HUES48 (cell line): ENCODE measurements around the gene ZNF106.

Experiments
- H3K27ac ChIP-seq: one replicate; pipeline ENCODE4 v1.7.0; 2013; ENCODE audit warnings: low read depth, low read length, inconsistent platforms
- H3K27me3 ChIP-seq: 2 replicates; pipeline ENCODE4 v1.6.1; 2013; ENCODE audit warnings: mild to moderate bottlenecking, low read length; ENCODE audit not compliant: control insufficient read depth, insufficient read depth
- H3K36me3 ChIP-seq: 2 replicates; pipeline ENCODE4 v1.6.1; 2013; ENCODE audit warnings: low read length; ENCODE audit not compliant: control insufficient read depth, insufficient read depth
- H3K4me1 ChIP-seq: 2 replicates; pipeline ENCODE4 v1.6.1; 2013; ENCODE audit warnings: mild to moderate bottlenecking, low read length; ENCODE audit not compliant: control insufficient read depth, insufficient read depth
- H3K4me3 ChIP-seq: 2 replicates; pipeline ENCODE4 v1.5.1; 2013; ENCODE audit warnings: mild to moderate bottlenecking, low read depth, low read length
- H3K9ac ChIP-seq: 2 replicates; pipeline ENCODE4 v1.6.1; 2013; ENCODE audit warnings: mild to moderate bottlenecking, low read depth, low read length, moderate library complexity
- H3K9me3 ChIP-seq: 2 replicates; pipeline ENCODE4 v1.6.1; 2013; ENCODE audit warnings: low read length; ENCODE audit not compliant: control insufficient read depth, insufficient read depth

Gene ZNF106

DNA sequence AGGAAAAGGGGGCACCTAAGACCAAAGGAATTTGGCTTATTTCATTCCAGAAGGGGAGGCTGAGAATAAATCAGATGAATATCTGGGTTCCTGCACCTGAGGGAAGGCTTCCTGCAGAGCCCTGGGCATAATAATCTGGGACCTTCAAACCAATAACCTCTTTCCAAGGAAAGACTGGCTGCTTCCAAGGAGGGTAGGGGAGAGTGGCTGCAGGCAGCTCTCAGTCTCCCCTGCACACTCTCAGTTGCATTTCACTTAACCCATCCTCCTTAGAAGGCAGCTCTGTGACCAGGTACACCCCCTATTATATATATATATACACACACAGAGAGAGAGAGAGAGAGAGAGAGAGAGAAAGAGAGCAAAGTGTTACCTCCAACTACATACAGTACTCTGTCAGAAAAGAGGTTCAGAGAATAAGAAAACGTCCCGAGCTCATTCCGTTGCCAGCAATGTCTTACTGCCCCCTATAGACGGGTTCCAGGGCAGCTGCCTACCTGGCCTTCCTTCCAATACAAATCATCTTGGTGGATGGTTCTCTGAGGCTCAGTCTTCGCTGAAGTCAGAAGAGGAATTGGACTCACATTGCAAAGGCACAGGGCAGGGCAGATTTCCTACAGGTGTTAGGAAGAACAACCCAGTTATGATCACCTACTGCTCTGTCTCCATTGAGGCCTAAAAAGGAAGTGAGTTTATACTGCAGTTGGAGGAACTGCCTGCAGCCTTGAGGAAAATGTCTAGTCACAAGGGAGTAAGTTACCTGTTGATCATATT lies 105.5 kb downstream of the ZNF106 start:
- H3K4me3 ChIP-seq, result no peak overlapping the region
- no peaks in the 10 kb centered on the region for H3K27me3 ChIP-seq
- peaks cover 13% of the 10 kb centered on the region for H3K4me1 ChIP-seq
- no peaks in the 10 kb centered on the region for H3K36me3 ChIP-seq
- H3K9ac ChIP-seq, result no peak overlapping the region
- H3K27ac ChIP-seq, result peak overlapping the region; percentile 14
- no peaks in the 10 kb centered on the region for H3K9me3 ChIP-seq

- no peaks in the 10 kb centered on the region for H3K36me3 ChIP-seq
- 0 out of 2 replicates have a peak overlapping the region, but pooled peaks have one; percentile 9 for H3K4me3 ChIP-seq
- peaks cover 13% of the 10 kb centered on the region for H3K4me1 ChIP-seq
- H3K27ac ChIP-seq, result peak overlapping the region; percentile 14
- peaks cover under 1% of the 10 kb centered on the region for H3K27me3 ChIP-seq
- H3K9ac ChIP-seq, result no peak overlapping the region
- no peaks in the 10 kb centered on the region for H3K9me3 ChIP-seq
These were observed 106.3 kb downstream of the ZNF106 start for GRCh38 chr15:42384597-42384996.

DNA sequence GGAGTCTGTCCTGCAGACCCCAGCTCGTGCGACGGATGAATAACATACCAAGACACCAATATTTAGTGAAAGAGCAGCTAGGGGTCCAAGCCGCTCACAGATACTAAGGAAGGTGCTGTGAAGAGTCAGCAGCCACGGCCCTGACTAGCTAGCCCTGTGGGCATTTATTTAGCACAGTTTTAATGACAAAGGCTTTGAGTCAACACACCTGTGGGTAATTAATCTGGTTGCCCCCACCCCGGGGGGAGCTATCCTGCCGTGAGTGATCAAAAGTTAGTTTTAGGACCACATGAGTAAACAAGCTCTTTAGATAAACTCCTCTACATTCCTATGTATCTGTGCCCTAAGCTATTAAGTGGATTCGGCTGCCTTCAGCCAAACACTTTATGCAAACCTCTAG lies 112.9 kb downstream of the ZNF106 start:
- peaks cover 15% of the 10 kb centered on the region for H3K27me3 ChIP-seq
- H3K9me3 ChIP-seq, result peaks cover 15% of the 10 kb centered on the region
- H3K27ac ChIP-seq, result no peak overlapping the region
- H3K9ac ChIP-seq, result no peak overlapping the region
- no peak overlapping the region for H3K4me3 ChIP-seq
- no peaks in the 10 kb centered on the region for H3K36me3 ChIP-seq
- no peaks in the 10 kb centered on the region for H3K4me1 ChIP-seq

- Histone ChIP-seq H3K27ac (no peak overlapping the region), H3K4me1 (no peaks in the 10 kb centered on the region), H3K27me3 (peaks cover 15% of the 10 kb centered on the region), H3K9ac (no peak overlapping the region), H3K9me3 (peaks cover 19% of the 10 kb centered on the region), H3K36me3 (no peaks in the 10 kb centered on the region), H3K4me3 (no peak overlapping the region)
These were observed 115.0 kb downstream of the ZNF106 start for GRCh38 chr15:42375941-42376340.

DNA sequence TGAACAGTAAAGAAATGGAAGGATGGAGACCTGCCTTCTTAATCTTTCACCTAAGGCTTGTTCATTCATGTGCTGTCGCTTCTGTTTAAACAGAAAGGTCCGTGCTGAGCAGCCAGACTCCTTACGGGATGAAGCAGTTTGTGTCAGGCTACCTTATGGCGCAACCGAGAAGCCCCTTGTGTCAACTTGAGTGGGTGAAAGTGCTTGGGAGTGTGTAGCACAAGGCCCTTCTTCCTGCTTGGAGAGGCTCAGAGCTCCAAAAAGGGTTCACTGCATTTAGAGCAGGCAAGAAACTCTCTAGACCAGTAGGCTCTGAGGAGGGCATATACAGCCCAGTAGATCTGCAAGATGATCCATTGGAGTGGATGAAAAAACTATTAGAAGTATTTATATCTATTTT lies 115.7 kb downstream of the ZNF106 start:
- no peak overlapping the region for H3K27ac ChIP-seq
- peaks cover 15% of the 10 kb centered on the region for H3K27me3 ChIP-seq
- H3K36me3 ChIP-seq, result no peaks in the 10 kb centered on the region
- H3K4me3 ChIP-seq, result no peak overlapping the region
- H3K9ac ChIP-seq, result no peak overlapping the region
- no peaks in the 10 kb centered on the region for H3K4me1 ChIP-seq
- peaks cover 19% of the 10 kb centered on the region for H3K9me3 ChIP-seq

GRCh38 chr15:42374810-42375209 lies 116.1 kb downstream of the ZNF106 start:
- H3K27me3 ChIP-seq, result peaks cover 15% of the 10 kb centered on the region
- H3K4me3 ChIP-seq, result no peak overlapping the region
- H3K27ac ChIP-seq, result no peak overlapping the region
- H3K9ac ChIP-seq, result no peak overlapping the region
- no peaks in the 10 kb centered on the region for H3K4me1 ChIP-seq
- peaks cover 19% of the 10 kb centered on the region for H3K9me3 ChIP-seq
- H3K36me3 ChIP-seq, result no peaks in the 10 kb centered on the region

- Histone ChIP-seq H3K4me1 (no peaks in the 10 kb centered on the region), H3K27me3 (peaks cover 9% of the 10 kb centered on the region; the same call in 1 of the 2 replicates), H3K27ac (no peak overlapping the region), H3K36me3 (no peaks in the 10 kb centered on the region), H3K4me3 (no peak overlapping the region), H3K9me3 (peaks cover 15% of the 10 kb centered on the region), H3K9ac (no peak overlapping the region)
These were observed 117.0 kb downstream of the ZNF106 start for GRCh38 chr15:42373936-42374335.

- H3K36me3 ChIP-seq, result no peaks in the 10 kb centered on the region
- no peak overlapping the region for H3K27ac ChIP-seq
- no peak overlapping the region for H3K4me3 ChIP-seq
- no peak overlapping the region for H3K9ac ChIP-seq
- H3K9me3 ChIP-seq, result peaks cover 20% of the 10 kb centered on the region
- H3K4me1 ChIP-seq, result no peaks in the 10 kb centered on the region
- H3K27me3 ChIP-seq, result peaks cover 9% of the 10 kb centered on the region; the same call in 1 of the 2 replicates
These were observed 117.7 kb downstream of the ZNF106 start for GRCh38 chr15:42373274-42373673.

DNA sequence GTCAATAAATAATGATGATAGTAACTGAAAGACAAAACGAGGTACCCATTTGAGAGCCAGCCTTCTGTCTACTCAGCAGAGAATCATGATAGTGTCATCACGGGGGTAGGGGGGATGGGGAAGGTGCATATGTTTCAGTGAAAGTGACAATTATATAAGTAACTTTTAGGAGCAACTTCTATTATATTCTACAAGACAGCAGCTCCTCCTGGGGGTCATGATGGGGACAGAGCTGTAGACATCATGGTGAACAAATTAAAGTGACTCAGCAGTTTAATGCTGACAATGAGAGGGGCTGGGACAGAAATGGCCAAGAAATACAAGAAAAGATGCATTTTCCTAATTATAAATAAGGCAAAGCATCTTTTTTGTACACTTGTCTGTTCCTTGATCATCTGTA lies 119.8 kb downstream of the ZNF106 start:
- Histone ChIP-seq H3K36me3 (no peaks in the 10 kb centered on the region), H3K9ac (no peak overlapping the region), H3K4me1 (no peaks in the 10 kb centered on the region), H3K9me3 (peaks cover 11% of the 10 kb centered on the region), H3K27me3 (peaks cover under 1% of the 10 kb centered on the region; the same call in 1 of the 2 replicates), H3K4me3 (no peak overlapping the region), H3K27ac (no peak overlapping the region)

- peaks cover 14% of the 10 kb centered on the region for H3K4me1 ChIP-seq
- no peak overlapping the region for H3K4me3 ChIP-seq
- peaks cover 11% of the 10 kb centered on the region for H3K9me3 ChIP-seq
- H3K9ac ChIP-seq, result no peak overlapping the region
- no peaks in the 10 kb centered on the region for H3K36me3 ChIP-seq
- H3K27ac ChIP-seq, result no peak overlapping the region
- peaks cover 5% of the 10 kb centered on the region; the same call in 1 of the 2 replicates for H3K27me3 ChIP-seq
These were observed 122.8 kb downstream of the ZNF106 start for GRCh38 chr15:42368096-42368495.

GRCh38 chr15:42367041-42367440 lies 123.9 kb downstream of the ZNF106 start:
- H3K9ac ChIP-seq, result no peak overlapping the region
- H3K27ac ChIP-seq, result no peak overlapping the region
- H3K36me3 ChIP-seq, result no peaks in the 10 kb centered on the region
- peaks cover 11% of the 10 kb centered on the region for H3K9me3 ChIP-seq
- no peak overlapping the region for H3K4me3 ChIP-seq
- H3K27me3 ChIP-seq, result peaks cover 5% of the 10 kb centered on the region; the same call in 1 of the 2 replicates
- H3K4me1 ChIP-seq, result peaks cover 20% of the 10 kb centered on the region
